Adrenal gland (tissue), 5 donors: ENCODE results near the gene FGD5.

ENCODE experiments used
- POLR2A ChIP-seq, 2 donors: fragments of 450-650 bp; IDR thresholded peaks; one replicate each; pipeline ENCODE4 v1.6.1; 2017; ENCODE audit warnings: antibody characterized with exemption in 2 of 2, mild to moderate bottlenecking in 2 of 2, moderate library complexity in 1 of 2
- TF ChIP-seq, protein P1 (sequence below), 6 experiments: fragments of 450-650 bp in 4 of 6; fragments of 200-600 bp in 2 of 6; sonication (generic) in 1 of 6; IDR thresholded peaks; 1 replicate in 5 of 6; 2 replicates in 1 of 6; pipeline versions ENCODE4 v1.5.1 to v1.8.0; 2016 to 2021; ENCODE audit warnings: antibody characterized with exemption in 6 of 6, mild to moderate bottlenecking in 2 of 6, moderate library complexity in 1 of 6
- donor health status: DM: no; HTN: no; CAD: no.

DNA sequence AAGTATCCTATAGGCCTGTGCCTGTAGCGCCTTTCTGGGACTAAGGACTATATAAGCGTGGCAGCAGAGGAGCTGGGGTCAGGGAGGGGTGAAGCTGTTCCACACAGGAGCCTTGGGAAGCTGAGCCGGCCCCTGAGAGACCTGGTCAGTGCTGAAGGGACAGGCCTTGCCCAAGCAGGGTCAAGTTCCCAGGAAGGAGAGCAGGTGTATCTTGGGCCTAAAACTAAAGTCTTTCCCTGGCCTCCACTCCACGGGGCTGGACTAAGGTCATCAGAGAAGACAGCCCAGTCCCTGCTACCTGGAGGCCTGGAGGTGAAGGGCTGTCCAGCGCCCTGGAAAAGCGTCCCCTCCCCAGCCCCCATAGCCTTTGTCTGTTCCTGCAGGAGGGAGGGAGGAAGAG lies 104.7 kb downstream of the FGD5 start:
- TF ChIP-seq, protein P1, sequence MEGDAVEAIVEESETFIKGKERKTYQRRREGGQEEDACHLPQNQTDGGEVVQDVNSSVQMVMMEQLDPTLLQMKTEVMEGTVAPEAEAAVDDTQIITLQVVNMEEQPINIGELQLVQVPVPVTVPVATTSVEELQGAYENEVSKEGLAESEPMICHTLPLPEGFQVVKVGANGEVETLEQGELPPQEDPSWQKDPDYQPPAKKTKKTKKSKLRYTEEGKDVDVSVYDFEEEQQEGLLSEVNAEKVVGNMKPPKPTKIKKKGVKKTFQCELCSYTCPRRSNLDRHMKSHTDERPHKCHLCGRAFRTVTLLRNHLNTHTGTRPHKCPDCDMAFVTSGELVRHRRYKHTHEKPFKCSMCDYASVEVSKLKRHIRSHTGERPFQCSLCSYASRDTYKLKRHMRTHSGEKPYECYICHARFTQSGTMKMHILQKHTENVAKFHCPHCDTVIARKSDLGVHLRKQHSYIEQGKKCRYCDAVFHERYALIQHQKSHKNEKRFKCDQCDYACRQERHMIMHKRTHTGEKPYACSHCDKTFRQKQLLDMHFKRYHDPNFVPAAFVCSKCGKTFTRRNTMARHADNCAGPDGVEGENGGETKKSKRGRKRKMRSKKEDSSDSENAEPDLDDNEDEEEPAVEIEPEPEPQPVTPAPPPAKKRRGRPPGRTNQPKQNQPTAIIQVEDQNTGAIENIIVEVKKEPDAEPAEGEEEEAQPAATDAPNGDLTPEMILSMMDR (IDR thresholded peaks at IDR 0.05): no peak
- TF ChIP-seq POLR2A (IDR thresholded peaks at IDR 0.05): no peak
